Cardiac fibroblast (primary cell): ENCODE results near the gene SSR2.

Experiments used
- DNase-seq, 2 donors: peaks; one replicate each; pipeline versions ENCODE4 v3.0.0 to v3.0.0-alpha.2; 2010; ENCODE audit warnings: low read depth in 2 of 2
- H3K4me3 ChIP-seq, 2 donors: replicated peaks in 1 of 2; 1 replicate in 1 of 2; 2 replicates in 1 of 2; pipeline ENCODE4 v1.5.1; 2011; ENCODE audit warnings: low read depth in 2 of 2, low read length in 2 of 2, mild to moderate bottlenecking in 2 of 2, moderate library complexity in 1 of 2
- TF ChIP-seq, protein P1 (sequence below): IDR thresholded peaks from one replicate; pipeline ENCODE4 v1.5.1; 2011; ENCODE audit warnings: low read depth, mild to moderate bottlenecking, low read length, inconsistent platforms

Gene SSR2

DNA sequence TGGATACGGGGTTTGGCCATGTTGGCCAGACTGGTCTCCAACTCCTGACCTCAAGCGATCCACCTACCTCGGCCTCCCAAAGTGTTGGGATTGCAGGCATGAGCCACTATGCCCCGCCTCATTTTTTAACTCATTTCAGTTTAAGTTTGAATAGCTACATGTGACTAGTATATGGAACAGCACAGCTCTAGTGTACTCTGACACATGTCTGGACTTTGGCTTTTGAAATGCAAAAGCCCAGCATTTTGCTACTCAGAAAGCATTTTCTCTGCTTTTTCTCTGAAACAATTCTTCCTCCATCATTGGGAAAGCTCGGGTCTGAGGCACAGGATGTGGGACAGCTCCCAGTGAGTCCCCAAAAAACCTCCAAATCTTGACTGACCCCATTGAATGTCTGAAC is 4.0 kb upstream of the SSR2 start:
- TF ChIP-seq, protein P1, sequence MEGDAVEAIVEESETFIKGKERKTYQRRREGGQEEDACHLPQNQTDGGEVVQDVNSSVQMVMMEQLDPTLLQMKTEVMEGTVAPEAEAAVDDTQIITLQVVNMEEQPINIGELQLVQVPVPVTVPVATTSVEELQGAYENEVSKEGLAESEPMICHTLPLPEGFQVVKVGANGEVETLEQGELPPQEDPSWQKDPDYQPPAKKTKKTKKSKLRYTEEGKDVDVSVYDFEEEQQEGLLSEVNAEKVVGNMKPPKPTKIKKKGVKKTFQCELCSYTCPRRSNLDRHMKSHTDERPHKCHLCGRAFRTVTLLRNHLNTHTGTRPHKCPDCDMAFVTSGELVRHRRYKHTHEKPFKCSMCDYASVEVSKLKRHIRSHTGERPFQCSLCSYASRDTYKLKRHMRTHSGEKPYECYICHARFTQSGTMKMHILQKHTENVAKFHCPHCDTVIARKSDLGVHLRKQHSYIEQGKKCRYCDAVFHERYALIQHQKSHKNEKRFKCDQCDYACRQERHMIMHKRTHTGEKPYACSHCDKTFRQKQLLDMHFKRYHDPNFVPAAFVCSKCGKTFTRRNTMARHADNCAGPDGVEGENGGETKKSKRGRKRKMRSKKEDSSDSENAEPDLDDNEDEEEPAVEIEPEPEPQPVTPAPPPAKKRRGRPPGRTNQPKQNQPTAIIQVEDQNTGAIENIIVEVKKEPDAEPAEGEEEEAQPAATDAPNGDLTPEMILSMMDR: no peak
- H3K4me3 ChIP-seq: no peak overlapping the region
- no peak for DNase-seq

DNA sequence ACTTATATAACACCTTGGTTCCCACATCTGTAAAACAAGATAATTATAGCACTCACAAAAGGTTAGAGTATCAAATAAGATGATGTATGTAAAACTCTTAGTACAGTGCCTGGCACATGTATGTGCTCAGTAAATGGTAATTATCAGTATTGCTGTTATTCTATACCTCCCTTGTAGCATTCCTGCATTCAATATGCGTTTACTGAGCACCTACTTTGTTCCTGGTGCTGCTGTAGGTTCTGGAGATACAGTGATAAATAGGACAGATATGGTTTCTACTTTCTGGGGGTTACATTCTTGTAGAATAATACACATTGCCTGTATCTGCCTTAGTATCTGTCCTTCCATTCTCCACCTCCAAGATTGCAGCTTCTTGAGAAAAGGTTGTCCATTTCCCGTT is 1.2 kb upstream of the SSR2 start:
- TF ChIP-seq, protein P1: no peak

DNA sequence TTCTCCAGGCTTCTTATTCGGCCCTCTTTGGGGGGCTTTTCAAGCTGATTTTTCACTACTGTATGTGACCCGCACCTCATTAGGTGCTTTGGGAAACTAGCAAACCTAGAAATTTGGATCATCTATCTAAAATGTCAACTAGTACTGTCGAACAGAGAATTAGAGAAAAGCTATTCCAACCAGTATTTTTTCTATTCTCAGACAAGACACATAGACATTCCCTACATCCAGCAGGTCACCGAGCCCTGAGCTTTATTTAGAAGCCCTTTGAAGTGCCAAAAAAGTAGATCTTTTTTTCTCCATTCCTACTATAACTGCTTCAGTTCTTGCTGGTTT is 310 bp upstream of the SSR2 start:
- TF ChIP-seq, protein P1: no peak
- no peak for DNase-seq

More for the DNA sequence above, 1.2 kb upstream of the SSR2 start:
- DNase-seq: no peak
- H3K4me3 ChIP-seq: no peak overlapping the region

DNA sequence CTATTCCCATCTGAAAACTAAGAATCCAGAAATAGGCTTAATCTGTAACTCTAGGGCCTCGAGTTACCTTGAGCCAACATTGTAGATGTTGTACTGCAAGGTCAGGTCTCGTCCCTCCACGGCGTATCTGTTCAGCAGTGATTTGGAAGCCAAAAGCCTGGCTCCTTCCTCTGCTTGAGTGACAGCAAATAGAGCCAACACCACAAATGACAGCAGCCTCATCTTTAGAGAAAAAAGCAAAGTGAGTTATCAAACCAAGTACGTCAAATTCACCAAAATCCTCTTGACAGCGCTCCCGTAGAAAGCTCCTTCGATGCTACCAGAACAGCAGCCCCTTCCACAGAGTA is 832 bp downstream of the SSR2 start:
- no peak for DNase-seq
- H3K4me3 ChIP-seq: peak overlapping the region; percentile 78 to 80
- TF ChIP-seq, protein P1: no peak

More for the DNA sequence above, 310 bp upstream of the SSR2 start:
- peak overlapping the region; percentile 78 to 80 for H3K4me3 ChIP-seq

DNA sequence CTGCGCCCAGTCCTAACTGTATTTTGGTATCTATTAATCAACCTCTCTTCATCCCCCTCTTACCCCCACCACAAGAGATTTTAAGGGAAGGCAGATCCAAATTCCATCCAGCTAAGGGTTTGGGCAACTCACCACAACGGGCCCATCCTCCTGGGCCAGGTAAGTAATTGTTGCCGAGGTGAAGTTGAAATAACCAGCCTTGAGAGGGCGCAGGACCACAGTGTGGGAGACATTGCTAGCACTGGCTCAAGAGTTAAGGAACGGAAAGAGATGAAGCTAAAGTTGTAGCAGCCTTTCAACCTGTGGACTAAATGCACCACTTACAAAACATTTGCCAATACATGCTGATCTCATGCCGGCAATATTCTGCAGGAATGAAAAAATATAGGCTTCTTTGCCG is 5.9 kb downstream of the SSR2 start:
- no peak for DNase-seq
- TF ChIP-seq, protein P1: no peak
- H3K4me3 ChIP-seq: no peak overlapping the region

DNA sequence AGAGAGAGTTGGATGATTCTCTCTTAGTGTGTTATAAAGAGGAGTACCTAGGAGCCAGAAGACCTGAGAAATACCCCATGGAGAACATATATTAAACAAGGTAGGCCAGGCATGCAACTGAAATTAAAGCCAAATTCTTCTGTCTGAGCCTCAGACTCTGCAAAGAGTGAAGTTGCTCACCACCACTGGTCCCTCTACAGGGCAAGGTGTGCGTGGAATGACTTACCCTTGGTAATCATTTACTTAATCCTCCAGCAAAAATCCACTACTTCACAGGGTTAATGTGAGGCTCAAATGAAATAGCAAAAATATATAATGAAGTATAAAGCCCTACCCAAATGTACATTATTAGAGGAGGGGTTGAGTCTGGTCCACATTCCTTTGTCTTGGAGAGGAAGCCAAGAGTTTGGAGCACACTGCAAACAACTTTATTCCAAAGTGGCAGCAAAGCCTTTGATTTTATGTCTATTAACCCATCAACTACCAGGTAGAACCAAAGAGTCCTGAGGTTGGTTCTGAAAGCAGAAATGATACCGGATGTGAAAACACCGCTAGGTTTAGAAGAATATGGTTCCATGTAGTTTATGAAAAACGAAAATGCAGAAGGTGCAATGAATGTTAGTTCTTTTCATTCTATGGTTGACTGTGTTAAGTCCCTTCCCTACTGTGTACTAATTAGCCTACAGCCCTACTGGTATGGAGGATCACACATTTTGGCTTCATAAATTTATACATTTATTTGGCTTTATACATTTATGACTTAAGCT is 8.5 kb downstream of the SSR2 start:
- no peak for DNase-seq
- TF ChIP-seq, protein P1: no peak
- no peak overlapping the region for H3K4me3 ChIP-seq

DNA sequence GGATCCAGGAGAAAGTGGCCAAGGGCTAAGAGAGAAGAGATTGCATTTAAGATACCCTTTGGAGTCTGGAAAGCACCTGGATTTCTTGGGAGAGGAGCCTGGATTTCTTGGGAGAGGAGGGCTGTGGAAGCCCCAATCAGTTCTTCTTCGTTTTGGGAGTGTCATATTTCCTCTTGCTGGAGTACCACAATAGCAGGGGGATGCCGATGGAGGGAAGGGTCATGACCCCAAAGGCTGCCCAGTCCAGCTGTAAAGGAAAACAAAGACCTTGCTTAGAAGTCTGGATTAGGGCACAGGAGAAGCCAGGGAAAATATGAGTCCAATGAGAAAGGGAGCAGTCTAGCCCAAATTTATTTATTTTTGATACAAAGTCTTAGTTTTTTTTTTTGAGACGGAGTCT is 11.3 kb downstream of the SSR2 start:
- TF ChIP-seq, protein P1: no peak
- DNase-seq: no peak

More for the DNA sequence above, 11.3 kb downstream of the SSR2 start:
- H3K4me3 ChIP-seq: no peak overlapping the region
